Measurements from ENCODE around the gene RBMY1D.
"Not testable (repeated sequence)": the region's sequence is repeated elsewhere in the genome, so short reads cannot be mapped to it uniquely, and the experiment has no call there.

GRCh38 chrY:21917932-21918331, 23.6 kb upstream of the RBMY1D start, which contains the start of gene RBMY1E:
- TF ChIP-seq, protein P1, sequence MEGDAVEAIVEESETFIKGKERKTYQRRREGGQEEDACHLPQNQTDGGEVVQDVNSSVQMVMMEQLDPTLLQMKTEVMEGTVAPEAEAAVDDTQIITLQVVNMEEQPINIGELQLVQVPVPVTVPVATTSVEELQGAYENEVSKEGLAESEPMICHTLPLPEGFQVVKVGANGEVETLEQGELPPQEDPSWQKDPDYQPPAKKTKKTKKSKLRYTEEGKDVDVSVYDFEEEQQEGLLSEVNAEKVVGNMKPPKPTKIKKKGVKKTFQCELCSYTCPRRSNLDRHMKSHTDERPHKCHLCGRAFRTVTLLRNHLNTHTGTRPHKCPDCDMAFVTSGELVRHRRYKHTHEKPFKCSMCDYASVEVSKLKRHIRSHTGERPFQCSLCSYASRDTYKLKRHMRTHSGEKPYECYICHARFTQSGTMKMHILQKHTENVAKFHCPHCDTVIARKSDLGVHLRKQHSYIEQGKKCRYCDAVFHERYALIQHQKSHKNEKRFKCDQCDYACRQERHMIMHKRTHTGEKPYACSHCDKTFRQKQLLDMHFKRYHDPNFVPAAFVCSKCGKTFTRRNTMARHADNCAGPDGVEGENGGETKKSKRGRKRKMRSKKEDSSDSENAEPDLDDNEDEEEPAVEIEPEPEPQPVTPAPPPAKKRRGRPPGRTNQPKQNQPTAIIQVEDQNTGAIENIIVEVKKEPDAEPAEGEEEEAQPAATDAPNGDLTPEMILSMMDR (conservative IDR thresholded peaks at IDR 0.05) = not testable (repeated sequence)
- TF ChIP-seq EZH2 (IDR thresholded peaks at IDR 0.05; ENCODE audit: low read depth) = not testable (repeated sequence)

Measured in PC-9 (cell line).